ENCODE data around the gene OR6S1. TPM values are rescaled to one million over a fixed set of nuclear protein-coding genes. Genes with fewer than 3 reads are reported as not detected.
"Not testable (repeated sequence)": the region's sequence is repeated elsewhere in the genome, so short reads cannot be mapped to it uniquely, and the experiment has no call there.

Gene OR6S1
- total and polyA plus RNA-seq, 4 experiments from 2014 or later: not detected

- Histone ChIP-seq H3K27me3 (ENCODE audit: insufficient read depth, low read length) (peaks cover 29% of the 10 kb centered on the region), H3K36me3 (ENCODE audit: insufficient read depth, low read length) (no peaks in the 10 kb centered on the region), H3K9me3 (ENCODE audit: control insufficient read depth in 1 of 2, low read length in 2 of 2) (no peaks in the 10 kb centered on the region), H3K4me3 (ENCODE audit: low read length in 2 of 2) (no peak overlapping the region), H3K27ac (ENCODE audit: low read depth, low read length) (no peak overlapping the region), H3K4me1 (ENCODE audit: insufficient read depth, low read length) (peaks cover 26% of the 10 kb centered on the region)
- Mint-ChIP-seq H3K27me3 (peaks cover 49 to 54% of the 10 kb centered on the region in 2 donors), H3K4me1 (peaks cover 19 to 29% (median 22%) of the 10 kb centered on the region in 4 donors), H3K27ac (peak overlapping the region in 2 of 7 donors; percentile 59 to 61), H3K4me3 (peak overlapping the region in 7 of 8 donors; percentile 35 to 81 (median 62)), H3K9me3 (no peaks in the 10 kb centered on the region), H3K36me3 (no peaks in the 10 kb centered on the region)
- ChIA-PET POLR2A (ENCODE audit: partially characterized antibody) (interaction anchor here (1.0 to 1.3 kb wide), 3 partner anchors 28 to 310 kb away, joined by 3 to 6 read pairs (median 5); partner anchors contain the start of gene PARP2), CTCF (ENCODE audit: partially characterized antibody) (interaction anchor here (0.7 to 1.1 kb wide), 3 partner anchors 10 to 38 kb away, joined by 4 read pairs; no protein-coding TSS in a partner anchor)
- DNase-seq: peak; percentile 23 to 47 (median 33)
- intact Hi-C loops (cut with micrococcal nuclease): no loop called here
These were observed 11.8 kb upstream of the OR6S1 start for GRCh38 chr14:20652996-20653975.

GRCh38 chr14:20645481-20645880, 4.0 kb upstream of the OR6S1 start:
- Histone ChIP-seq H3K4me3 (ENCODE audit: low read length in 2 of 2) (no peak overlapping the region), H3K27ac (ENCODE audit: low read depth, low read length) (no peak overlapping the region), H3K27me3 (ENCODE audit: insufficient read depth, low read length) (peaks cover 3% of the 10 kb centered on the region), H3K36me3 (ENCODE audit: insufficient read depth, low read length) (no peaks in the 10 kb centered on the region), H3K4me1 (ENCODE audit: insufficient read depth, low read length) (no peaks in the 10 kb centered on the region), H3K9me3 (ENCODE audit: control insufficient read depth in 1 of 2, low read length in 2 of 2) (no peaks in the 10 kb centered on the region)
- no peak for DNase-seq
- intact Hi-C loops (cut with micrococcal nuclease): no loop called here
- Mint-ChIP-seq H3K27ac (no peak overlapping the region), H3K36me3 (no peaks in the 10 kb centered on the region), H3K4me1 (no peaks in the 10 kb centered on the region), H3K9me3 (peaks cover 0 to 1% (median 0%) of the 10 kb centered on the region in 8 donors), H3K27me3 (peaks cover 20% of the 10 kb centered on the region in 2 donors), H3K4me3 (no peak overlapping the region)
- ChIA-PET CTCF (ENCODE audit: partially characterized antibody) (interaction anchor here (0.9 kb wide), 1 partner anchor 54 kb away, joined by 3 read pairs; no protein-coding TSS in a partner anchor), POLR2A (ENCODE audit: partially characterized antibody) (interaction anchor here (1.4 kb wide), 1 partner anchor 15 kb away, joined by 3 read pairs; no protein-coding TSS in a partner anchor)

- Mint-ChIP-seq H3K4me3 (no peak overlapping the region), H3K36me3 (no peaks in the 10 kb centered on the region), H3K27ac (no peak overlapping the region), H3K9me3 (peaks cover 0 to 1% (median 0%) of the 10 kb centered on the region in 8 donors), H3K4me1 (no peaks in the 10 kb centered on the region), H3K27me3 (peaks cover 20% of the 10 kb centered on the region in 2 donors)
- H3K27me3 ChIP-seq (ENCODE audit: insufficient read depth, low read length): no peaks in the 10 kb centered on the region
- ChIA-PET CTCF (ENCODE audit: partially characterized antibody) (no interaction called here), POLR2A (ENCODE audit: partially characterized antibody) (no interaction called here)
- intact Hi-C loops (cut with micrococcal nuclease): no loop called here
- no peaks in the 10 kb centered on the region for H3K4me1 ChIP-seq (ENCODE audit: insufficient read depth, low read length)
- H3K4me3 ChIP-seq (ENCODE audit: low read length in 2 of 2): no peak overlapping the region
- no peaks in the 10 kb centered on the region for H3K36me3 ChIP-seq (ENCODE audit: insufficient read depth, low read length)
- H3K9me3 ChIP-seq (ENCODE audit: control insufficient read depth in 1 of 2, low read length in 2 of 2): no peaks in the 10 kb centered on the region
- H3K27ac ChIP-seq (ENCODE audit: low read depth, low read length): no peak overlapping the region
- no peak for DNase-seq
These were observed 3.0 kb upstream of the OR6S1 start for GRCh38 chr14:20644520-20644919.

- H3K4me3 Mint-ChIP-seq; H3K27ac ChIP-seq (ENCODE audit: low read depth, low read length); H3K36me3 Mint-ChIP-seq; H3K9me3 Mint-ChIP-seq; intact Hi-C loops (cut with micrococcal nuclease); H3K27ac Mint-ChIP-seq; H3K36me3 ChIP-seq (ENCODE audit: insufficient read depth, low read length); DNase-seq; H3K4me1 Mint-ChIP-seq; POLR2A ChIA-PET (ENCODE audit: partially characterized antibody); H3K9me3 ChIP-seq (ENCODE audit: control insufficient read depth in 1 of 2, low read length in 2 of 2); H3K4me3 ChIP-seq (ENCODE audit: low read length in 2 of 2); H3K4me1 ChIP-seq (ENCODE audit: insufficient read depth, low read length); H3K27me3 ChIP-seq (ENCODE audit: insufficient read depth, low read length): not testable (repeated sequence)
- peaks cover 15 to 20% of the 10 kb centered on the region in 2 donors for H3K27me3 Mint-ChIP-seq
- CTCF ChIA-PET (ENCODE audit: partially characterized antibody): interaction anchor here (0.6 to 0.9 kb wide), 2 partner anchors 24 to 33 kb away, joined by 3 to 4 read pairs; no protein-coding TSS in a partner anchor
These were observed 1.3 kb upstream of the OR6S1 start for GRCh38 chr14:20642755-20643154.

- Mint-ChIP-seq H3K36me3 (no peaks in the 10 kb centered on the region), H3K27me3 (peaks cover 15 to 20% of the 10 kb centered on the region in 2 donors), H3K4me3 (no peak overlapping the region), H3K4me1 (no peaks in the 10 kb centered on the region), H3K9me3 (peaks cover 0 to 1% (median 0%) of the 10 kb centered on the region in 8 donors), H3K27ac (no peak overlapping the region)
- no peaks in the 10 kb centered on the region for H3K9me3 ChIP-seq (ENCODE audit: control insufficient read depth in 1 of 2, low read length in 2 of 2)
- intact Hi-C loops (cut with micrococcal nuclease): no loop called here
- no peaks in the 10 kb centered on the region for H3K36me3 ChIP-seq (ENCODE audit: insufficient read depth, low read length)
- POLR2A ChIA-PET (ENCODE audit: partially characterized antibody): no interaction called here
- CTCF ChIA-PET (ENCODE audit: partially characterized antibody): no interaction called here
- no peaks in the 10 kb centered on the region for H3K4me1 ChIP-seq (ENCODE audit: insufficient read depth, low read length)
- DNase-seq: no peak
- no peak overlapping the region for H3K4me3 ChIP-seq (ENCODE audit: low read length in 2 of 2)
- no peak overlapping the region for H3K27ac ChIP-seq (ENCODE audit: low read depth, low read length)
- H3K27me3 ChIP-seq (ENCODE audit: insufficient read depth, low read length): no peaks in the 10 kb centered on the region
These were observed 691 bp upstream of the OR6S1 start for GRCh38 chr14:20642182-20642581.

GRCh38 chr14:20632831-20633691, 8.4 kb downstream of the OR6S1 start:
- Mint-ChIP-seq H3K27me3 (peaks cover 24 to 28% of the 10 kb centered on the region in 2 donors), H3K4me3 (peak overlapping the region; percentile 82 to 93 (median 90)), H3K27ac (peak overlapping the region in 6 of 7 donors; percentile 79 to 99 (median 88)), H3K36me3 (peaks cover 0 to 12% of the 10 kb centered on the region in 2 donors), H3K4me1 (peaks cover 32 to 53% (median 43%) of the 10 kb centered on the region in 4 donors), H3K9me3 (peaks cover 0 to 22% (median 1%) of the 10 kb centered on the region in 8 donors)
- peak; percentile 55 to 77 (median 71) for DNase-seq
- Histone ChIP-seq H3K27ac (ENCODE audit: low read depth, low read length) (no peak overlapping the region), H3K4me1 (ENCODE audit: insufficient read depth, low read length) (peaks cover 37% of the 10 kb centered on the region), H3K27me3 (ENCODE audit: insufficient read depth, low read length) (peaks cover 20% of the 10 kb centered on the region), H3K9me3 (ENCODE audit: control insufficient read depth in 1 of 2, low read length in 2 of 2) (no peaks in the 10 kb centered on the region), H3K4me3 (ENCODE audit: low read length in 2 of 2) (peak overlapping the region; percentile 34 to 51), H3K36me3 (ENCODE audit: insufficient read depth, low read length) (no peaks in the 10 kb centered on the region)
- intact Hi-C loops (cut with micrococcal nuclease): loop anchor here (1.0 kb wide), 3 partner anchors 8 to 290 kb away; partner anchors contain the start of gene PARP2
- CTCF ChIA-PET (ENCODE audit: partially characterized antibody): interaction anchor here (0.6 to 2.1 kb wide), 6 partner anchors 10 to 305 kb away, joined by 3 to 7 read pairs (median 5); no protein-coding TSS in a partner anchor
- POLR2A ChIA-PET (ENCODE audit: partially characterized antibody): interaction anchor here (1.0 to 5.9 kb wide), 4 partner anchors 19 to 171 kb away, joined by 3 to 61 read pairs (median 12); partner anchors contain the start of genes PIP4P1 and RNASE4
